ENCODE results near the gene SLC45A1. TPM values are rescaled to one million over a fixed set of nuclear protein-coding genes. Genes with fewer than 3 reads are reported as not detected.

The SLC45A1 gene
- polyA plus RNA-seq, 3 donors, result 0.21 TPM; not detected in 2

GRCh38 chr1:8302081-8302956 is 15.6 kb upstream of the SLC45A1 start:
- Histone ChIP-seq H3K27me3 (ENCODE audit: control insufficient read depth in 2 of 2, insufficient read depth in 2 of 2, low read length in 2 of 2) (no peaks in the 10 kb centered on the region), H3K36me3 (replicated peaks in 1 of 2; ENCODE audit: control insufficient read depth in 1 of 2, insufficient read depth in 2 of 2, low read length in 2 of 2) (no peaks in the 10 kb centered on the region), H3K4me2 (replicated peaks; ENCODE audit: extremely low read depth, low read length, poor library complexity, severe bottlenecking) (no peak overlapping the region), H3K27ac (ENCODE audit: low read depth in 1 of 2, low read length in 2 of 2) (no peak overlapping the region), H3K4me1 (ENCODE audit: control insufficient read depth in 1 of 2, insufficient read depth in 2 of 2, low read length in 2 of 2) (no peaks in the 10 kb centered on the region), H3K9me3 (replicated peaks in 1 of 2; ENCODE audit: control insufficient read depth in 1 of 2, insufficient read depth in 1 of 2, low read length in 2 of 2) (no peaks in the 10 kb centered on the region), H2AFZ (ENCODE audit: insufficient read depth, low read depth, low read length, poor library complexity, severe bottlenecking) (no peak overlapping the region), H3K9ac (ENCODE audit: insufficient read depth, low read length, poor library complexity, severe bottlenecking) (no peak overlapping the region), H3K4me3 (replicated peaks in 1 of 3; ENCODE audit: low read depth in 2 of 3, low read length in 3 of 3) (no peak overlapping the region), H3K79me2 (ENCODE audit: insufficient read depth, low read length) (no peaks in the 10 kb centered on the region), H4K20me1 (ENCODE audit: insufficient read depth, low read length) (no peaks in the 10 kb centered on the region)
- no peak for TF ChIP-seq CTCF (IDR thresholded peaks at IDR 0.05)
- intact Hi-C loops (cut with micrococcal nuclease), result no loop called here
- Mint-ChIP-seq H3K9me3 (peaks cover 0 to 2% (median 0%) of the 10 kb centered on the region in 7 donors), H3K27me3 (ENCODE audit: low read depth in 3 of 3) (peaks cover 4 to 13% (median 7%) of the 10 kb centered on the region in 3 donors), H3K4me3 (no peak overlapping the region), H3K27ac (no peak overlapping the region), H3K36me3 (no peaks in the 10 kb centered on the region), H3K4me1 (no peaks in the 10 kb centered on the region)
- WGBS (ENCODE audit: insufficient coverage), result 81% methylated on average over 18 of the region's 22 CpGs
- no peak for DNase-seq

DNA sequence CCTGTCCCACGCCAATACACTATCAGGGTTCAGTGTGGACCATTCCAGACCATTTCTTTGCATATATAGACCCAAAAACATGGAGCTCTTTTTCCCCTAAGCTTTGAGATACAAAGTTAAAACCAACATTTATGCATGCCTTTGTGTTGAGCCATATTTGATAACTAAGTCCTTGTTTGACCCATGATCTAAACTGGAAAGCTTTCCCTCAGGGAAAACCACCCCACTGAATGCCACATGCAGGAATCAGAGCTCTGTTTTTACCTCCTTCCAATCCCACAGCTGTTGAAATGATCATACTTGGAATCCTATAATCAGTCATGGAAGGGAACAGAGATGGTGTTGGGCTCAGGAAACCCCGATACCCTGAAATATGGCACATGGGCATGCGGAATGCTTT is 14.8 kb upstream of the SLC45A1 start:
- DNase-seq, result no peak
- H3K4me1 Mint-ChIP-seq, result no peaks in the 10 kb centered on the region
- H3K4me3 Mint-ChIP-seq, result no peak overlapping the region
- peaks cover 0 to 2% (median 0%) of the 10 kb centered on the region in 7 donors for H3K9me3 Mint-ChIP-seq
- Histone ChIP-seq H3K9ac (ENCODE audit: insufficient read depth, low read length, poor library complexity, severe bottlenecking) (no peak overlapping the region), H2AFZ (ENCODE audit: insufficient read depth, low read depth, low read length, poor library complexity, severe bottlenecking) (no peak overlapping the region), H3K36me3 (replicated peaks in 1 of 2; ENCODE audit: control insufficient read depth in 1 of 2, insufficient read depth in 2 of 2, low read length in 2 of 2) (no peaks in the 10 kb centered on the region), H3K27me3 (ENCODE audit: control insufficient read depth in 2 of 2, insufficient read depth in 2 of 2, low read length in 2 of 2) (no peaks in the 10 kb centered on the region), H3K27ac (ENCODE audit: low read depth in 1 of 2, low read length in 2 of 2) (no peak overlapping the region), H3K4me2 (replicated peaks; ENCODE audit: extremely low read depth, low read length, poor library complexity, severe bottlenecking) (no peak overlapping the region), H4K20me1 (ENCODE audit: insufficient read depth, low read length) (no peaks in the 10 kb centered on the region), H3K79me2 (ENCODE audit: insufficient read depth, low read length) (no peaks in the 10 kb centered on the region), H3K4me1 (ENCODE audit: control insufficient read depth in 1 of 2, insufficient read depth in 2 of 2, low read length in 2 of 2) (no peaks in the 10 kb centered on the region), H3K9me3 (replicated peaks in 1 of 2; ENCODE audit: control insufficient read depth in 1 of 2, insufficient read depth in 1 of 2, low read length in 2 of 2) (no peaks in the 10 kb centered on the region), H3K4me3 (replicated peaks in 1 of 3; ENCODE audit: low read depth in 2 of 3, low read length in 3 of 3) (no peak overlapping the region)
- no peak overlapping the region for H3K27ac Mint-ChIP-seq
- H3K36me3 Mint-ChIP-seq, result no peaks in the 10 kb centered on the region
- TF ChIP-seq CTCF (IDR thresholded peaks at IDR 0.05), result no peak
- peaks cover 4 to 13% (median 7%) of the 10 kb centered on the region in 3 donors for H3K27me3 Mint-ChIP-seq (ENCODE audit: low read depth in 3 of 3)
- 96% methylated on average over 3 of the region's 3 CpGs for WGBS (ENCODE audit: insufficient coverage)
- intact Hi-C loops (cut with micrococcal nuclease), result no loop called here
